ENCODE data around the gene LHFPL3. TPM values are rescaled to one million over a fixed set of nuclear protein-coding genes. Genes with fewer than 3 reads are reported as not detected.

The LHFPL3 gene
- total and polyA plus RNA-seq, 2 donors (not counting 1 experiment from before 2014, with no cell fraction given) = not detected

- ATAC-seq (ENCODE audit: low read depth) (no peak), DNase-seq (no peak)
- Histone ChIP-seq H3K4me1 (ENCODE audit: control insufficient read depth in 2 of 2, insufficient read depth in 2 of 2, low read length in 2 of 2) (no peaks in the 10 kb centered on the region), H3K9ac (ENCODE audit: low read length) (no peak overlapping the region), H4K20me1 (ENCODE audit: control insufficient read depth, insufficient read depth, low read length, poor library complexity, severe bottlenecking) (no peaks in the 10 kb centered on the region), H3K27me3 (replicated peaks in 1 of 4; ENCODE audit: control extremely low read depth in 1 of 4, control insufficient read depth in 3 of 4, insufficient read depth in 4 of 4, low read length in 3 of 4) (no peaks in the 10 kb centered on the region), H3K27ac (ENCODE audit: low read length in 2 of 2) (no peak overlapping the region), H3K36me3 (replicated peaks in 1 of 2; ENCODE audit: control extremely low read depth in 1 of 2, control insufficient read depth in 1 of 2, extremely low read depth in 1 of 2, insufficient read depth in 2 of 2, low read length in 1 of 2) (no peaks in the 10 kb centered on the region), H3K4me3 (ENCODE audit: control extremely low read depth in 1 of 5, extremely low read depth in 1 of 5, insufficient read depth in 1 of 5, low read depth in 2 of 5, low read length in 4 of 5) (no peak overlapping the region), H3K4me2 (replicated peaks; ENCODE audit: low read depth, low read length, poor library complexity, severe bottlenecking) (no peak overlapping the region), H3K79me2 (ENCODE audit: control insufficient read depth, insufficient read depth, low read length) (no peaks in the 10 kb centered on the region), H3K9me3 (ENCODE audit: control extremely low read depth in 1 of 3, control insufficient read depth in 2 of 3, insufficient read depth in 1 of 3, low read length in 2 of 3) (no peaks in the 10 kb centered on the region), H2AFZ (ENCODE audit: insufficient read depth, low read depth, low read length, poor library complexity, severe bottlenecking) (no peak overlapping the region)
- Mint-ChIP-seq H3K9me3 (ENCODE audit: insufficient read depth) (no peaks in the 10 kb centered on the region), H3K27ac (no peak overlapping the region), H3K27me3 (no peaks in the 10 kb centered on the region), H3K4me3 (no peak overlapping the region), H3K4me1 (no peaks in the 10 kb centered on the region)
- CTCF ChIA-PET = no interaction called here
- intact Hi-C loops (cut with micrococcal nuclease) = no loop called here
- 100% methylated on average over 1 of the region's 1 CpG for WGBS (ENCODE audit: insufficient coverage)
- no peak for TF ChIP-seq CTCF (IDR thresholded peaks at IDR 0.05)
- no peak for TF ChIP-seq EZH2 (IDR thresholded peaks at IDR 0.05; ENCODE audit: borderline replicate concordance, insufficient read depth, low read depth, low read length, poor library complexity, severe bottlenecking)
- POLR2A ChIA-PET = no interaction called here
Measured at GRCh38 chr7:104657134-104657533, 328.7 kb downstream of the LHFPL3 start.

DNA sequence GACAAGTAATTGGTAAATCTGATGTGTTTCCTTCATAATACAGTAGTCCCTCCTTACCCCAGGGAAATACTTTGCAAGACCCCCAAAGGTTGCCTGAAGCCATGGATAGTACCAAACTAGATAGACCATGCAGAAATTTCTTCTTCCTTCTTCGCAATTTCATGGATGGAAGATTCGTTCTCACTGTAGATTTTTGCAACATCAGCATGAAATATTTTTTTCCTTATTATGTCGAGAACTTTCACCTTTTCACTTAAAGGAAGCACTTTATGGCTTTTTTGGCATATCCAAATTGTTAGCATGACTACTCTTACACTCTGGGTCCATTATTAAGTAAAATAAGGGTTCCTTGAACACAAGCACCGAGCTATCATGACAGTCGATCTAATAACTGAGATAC is 333.2 kb downstream of the LHFPL3 start:
- Mint-ChIP-seq H3K9me3 (ENCODE audit: insufficient read depth) (no peaks in the 10 kb centered on the region), H3K27me3 (no peaks in the 10 kb centered on the region), H3K4me1 (no peaks in the 10 kb centered on the region), H3K27ac (no peak overlapping the region), H3K4me3 (no peak overlapping the region)
- WGBS (ENCODE audit: insufficient coverage) = no CpG with 5 or more reads among the region's 5 CpGs
- Histone ChIP-seq H3K4me1 (ENCODE audit: control insufficient read depth in 2 of 2, insufficient read depth in 2 of 2, low read length in 2 of 2) (no peaks in the 10 kb centered on the region), H3K79me2 (ENCODE audit: control insufficient read depth, insufficient read depth, low read length) (no peaks in the 10 kb centered on the region), H3K9ac (ENCODE audit: low read length) (no peak overlapping the region), H3K4me2 (replicated peaks; ENCODE audit: low read depth, low read length, poor library complexity, severe bottlenecking) (no peak overlapping the region), H4K20me1 (ENCODE audit: control insufficient read depth, insufficient read depth, low read length, poor library complexity, severe bottlenecking) (no peaks in the 10 kb centered on the region), H3K9me3 (ENCODE audit: control extremely low read depth in 1 of 3, control insufficient read depth in 2 of 3, insufficient read depth in 1 of 3, low read length in 2 of 3) (no peaks in the 10 kb centered on the region), H3K27ac (ENCODE audit: low read length in 2 of 2) (no peak overlapping the region), H3K27me3 (replicated peaks in 1 of 4; ENCODE audit: control extremely low read depth in 1 of 4, control insufficient read depth in 3 of 4, insufficient read depth in 4 of 4, low read length in 3 of 4) (no peaks in the 10 kb centered on the region), H2AFZ (ENCODE audit: insufficient read depth, low read depth, low read length, poor library complexity, severe bottlenecking) (no peak overlapping the region), H3K36me3 (replicated peaks in 1 of 2; ENCODE audit: control extremely low read depth in 1 of 2, control insufficient read depth in 1 of 2, extremely low read depth in 1 of 2, insufficient read depth in 2 of 2, low read length in 1 of 2) (no peaks in the 10 kb centered on the region), H3K4me3 (ENCODE audit: control extremely low read depth in 1 of 5, extremely low read depth in 1 of 5, insufficient read depth in 1 of 5, low read depth in 2 of 5, low read length in 4 of 5) (no peak overlapping the region)
- intact Hi-C loops (cut with micrococcal nuclease) = no loop called here
- ChIA-PET CTCF (no interaction called here), POLR2A (no interaction called here)
- no peak for TF ChIP-seq EZH2 (IDR thresholded peaks at IDR 0.05; ENCODE audit: borderline replicate concordance, insufficient read depth, low read depth, low read length, poor library complexity, severe bottlenecking)
- no peak for TF ChIP-seq CTCF (IDR thresholded peaks at IDR 0.05)
- ATAC-seq (ENCODE audit: low read depth) = no peak
- no peak for DNase-seq

Data from B cell (primary cell).